ENCODE data around the gene AREL1. TPM values are rescaled to one million over a fixed set of nuclear protein-coding genes. Genes with fewer than 3 reads are reported as not detected.

Gene AREL1
- total and polyA plus RNA-seq, 2 of the 8 experiments (the other 6 are each of a cell fraction or from before 2014, with no cell fraction given) = 31.4 to 49.1 TPM

- Histone ChIP-seq H4K91ac (replicated peaks; ENCODE audit: insufficient read length, low read length) (no peak overlapping the region), H2AK5ac (ENCODE audit: low read depth, low read length) (no peak overlapping the region), H2AFZ (ENCODE audit: low read length) (no peak overlapping the region), H3K4me1 (replicated peaks in 1 of 4; ENCODE audit: control insufficient read depth in 3 of 4, insufficient read depth in 4 of 4, low read length in 3 of 4) (no peaks in the 10 kb centered on the region), H3K27me3 (replicated peaks in 1 of 4; ENCODE audit: control insufficient read depth in 3 of 4, extremely low read depth in 1 of 4, insufficient read depth in 3 of 4, low read length in 3 of 4) (no peaks in the 10 kb centered on the region), H3K4me3 (ENCODE audit: extremely low read depth in 1 of 4, insufficient read depth in 2 of 4, low read depth in 3 of 4, low read length in 4 of 4) (no peak overlapping the region), H3K79me2 (ENCODE audit: control insufficient read depth in 1 of 2, insufficient read depth in 2 of 2, low read length in 2 of 2) (no peaks in the 10 kb centered on the region), H2BK5ac (ENCODE audit: low read depth, low read length) (no peak overlapping the region), H4K8ac (ENCODE audit: extremely low read depth, insufficient read depth, low read length) (no peak overlapping the region), H3K23me2 (ENCODE audit: low read depth, low read length) (no peaks in the 10 kb centered on the region), H2BK15ac (ENCODE audit: low read length) (no peak overlapping the region), H4K5ac (ENCODE audit: insufficient read length, low read depth, low read length) (no peak overlapping the region), H3K79me1 (ENCODE audit: low read depth, low read length) (no peaks in the 10 kb centered on the region), H3K9me3 (ENCODE audit: insufficient read depth in 2 of 2, low read depth in 1 of 2, low read length in 1 of 2) (no peaks in the 10 kb centered on the region), H2BK20ac (ENCODE audit: low read length) (no peak overlapping the region), H3K23ac (ENCODE audit: insufficient read length) (no peak overlapping the region), H4K20me1 (replicated peaks in 1 of 2; ENCODE audit: control insufficient read depth in 1 of 2, insufficient read depth in 2 of 2, low read length in 2 of 2) (no peaks in the 10 kb centered on the region), H3K14ac (ENCODE audit: insufficient read length) (no peak overlapping the region), H3K27ac (ENCODE audit: low read depth, low read length) (no peak overlapping the region), H3K18ac (ENCODE audit: extremely low read depth, low read length) (no peak overlapping the region), H3K36me3 (ENCODE audit: control insufficient read depth in 2 of 4, insufficient read depth in 4 of 4, low read length in 3 of 4) (peaks cover 0 to 5% (median 2%) of the 10 kb centered on the region in 4 experiments; a peak in 2 of 8 replicates), H3K56ac (replicated peaks; ENCODE audit: insufficient read length, low read depth, low read length) (no peak overlapping the region), H3K4ac (replicated peaks; ENCODE audit: insufficient read length, low read depth, low read length) (no peak overlapping the region), H3K4me2 (ENCODE audit: insufficient read depth in 1 of 2, low read depth in 2 of 2, low read length in 2 of 2) (no peak overlapping the region), H2BK12ac (ENCODE audit: low read depth, low read length) (no peak overlapping the region), H2BK120ac (replicated peaks; ENCODE audit: low read depth, low read length) (no peak overlapping the region), H3K9ac (replicated peaks in 1 of 4; ENCODE audit: extremely low read depth in 1 of 4, low read depth in 3 of 4, low read length in 3 of 4) (no peak overlapping the region)
- no peak for FAIRE-seq
- 70% methylated on average over 2 of the region's 2 CpGs; no CpG with 5 or more reads in 1 of the 2 experiments for WGBS, 2 experiments (ENCODE audit: extremely low coverage in 1 of 2, insufficient coverage in 1 of 2, insufficient read length in 1 of 2, insufficient replicate concordance in 2 of 2, low coverage in 1 of 2, low lambda C conversion rate in 2 of 2, missing lambda C conversion rate in 1 of 2)
- POLR2A ChIA-PET (ENCODE audit: partially characterized antibody) = interaction anchor here (1.4 kb wide), 1 partner anchor 47 kb away, joined by 3 read pairs; no protein-coding TSS in a partner anchor
- no peak for DNase-seq (ENCODE audit: low read depth in 1 of 2, low spot score in 2 of 2)
- CTCF ChIA-PET (ENCODE audit: partially characterized antibody) = interaction anchor here (1.2 to 2.2 kb wide), 3 partner anchors 12 to 47 kb away, joined by 3 to 12 read pairs (median 6); no protein-coding TSS in a partner anchor
- no peak for TF ChIP-seq YY1 (IDR thresholded peaks at IDR 0.05; ENCODE audit: low read depth, low read length)
- TF ChIP-seq GTF2F1 (IDR thresholded peaks at IDR 0.05; ENCODE audit: borderline replicate concordance, low read depth, low read length) = no peak
- no peak for TF ChIP-seq RAD21 (IDR thresholded peaks at IDR 0.05 in 1 of 2, conservative IDR thresholded peaks at IDR 0.05 in 1 of 2; ENCODE audit: low read depth in 2 of 2, low read length in 2 of 2)
- no peak for TF ChIP-seq ZNF274 (IDR thresholded peaks at IDR 0.05; ENCODE audit: borderline replicate concordance, extremely low read depth, low read length)
- no peak for TF ChIP-seq CREB1 (IDR thresholded peaks at IDR 0.05)
- TF ChIP-seq POU5F1 (IDR thresholded peaks at IDR 0.05; ENCODE audit: low read depth, low read length) = no peak
- no peak for TF ChIP-seq ASH2L (IDR thresholded peaks at IDR 0.05; ENCODE audit: low read length)
- no peak for TF ChIP-seq TCF12 (IDR thresholded peaks at IDR 0.05; ENCODE audit: low read depth, low read length)
- no peak for TF ChIP-seq TBP (IDR thresholded peaks at IDR 0.05; ENCODE audit: low read depth, low read length)
- TF ChIP-seq SIN3A (conservative IDR thresholded peaks at IDR 0.05 in 1 of 2, IDR thresholded peaks at IDR 0.05 in 1 of 2; ENCODE audit: low read depth in 1 of 2, low read length in 2 of 2) = no peak
- TF ChIP-seq MAX (IDR thresholded peaks at IDR 0.05) = no peak
- TF ChIP-seq CBX5 (IDR thresholded peaks at IDR 0.05; ENCODE audit: low read depth, low read length) = no peak
- TF ChIP-seq SP4 (IDR thresholded peaks at IDR 0.05; ENCODE audit: low read length) = no peak
Measured at GRCh38 chr14:74655599-74656395, 57.1 kb downstream of the AREL1 start.
